PC-9 (cell line): ENCODE measurements around the gene PGBD5. TPM values are rescaled to one million over a fixed set of nuclear protein-coding genes. Genes with fewer than 3 reads are reported as not detected.

Source experiments
- BruUV-seq: library from RNA; stranded (reverse); fragments of 400-500 nt; replicated peaks from 2 replicates; lab custom pipeline; 2021; lab: Mats Ljungman, UMichigan
- CTCF ChIA-PET: fragments of 300-600 bp; sonication (Branson Sonifier 250); formaldehyde crosslinking; loops from one replicate; lab custom pipeline; 2022; ENCODE audit warnings: antibody characterized with exemption; lab: Charles Lee
- POLR2A ChIA-PET: fragments of 300-600 bp; sonication (Branson Sonifier 250); formaldehyde crosslinking; loops from one replicate; lab custom pipeline; 2022; ENCODE audit warnings: antibody characterized with exemption; ENCODE audit not compliant: unreplicated experiment; lab: Charles Lee
- DNase-seq, 2 experiments: peaks; one replicate each; pipeline versions ENCODE4 v3.0.0 to v3.0.0-alpha.2; 2015 to 2022; ENCODE audit warnings: mixed read lengths in 1 of 2
- H2AFZ ChIP-seq: fragments of 200-600 bp; sonication (generic); 2 replicates; pipeline ENCODE4 v1.8.1; 2017; ENCODE audit warnings: antibody characterized with exemption
- H3F3A ChIP-seq: fragments of 200-600 bp; sonication (generic); 2 replicates; pipeline ENCODE4 v1.8.1; 2017; ENCODE audit warnings: antibody characterized with exemption, mild to moderate bottlenecking, low read depth; ENCODE audit not compliant: insufficient read depth
- H3K27ac ChIP-seq: fragments of 200-600 bp; sonication (generic); 2 replicates; pipeline ENCODE4 v1.6.1; 2016; ENCODE audit warnings: mixed run types
- H3K27me3 ChIP-seq: fragments of 200-600 bp; sonication (generic); 2 replicates; pipeline ENCODE4 v1.6.1; 2016; ENCODE audit warnings: low read depth, mixed run types; ENCODE audit not compliant: insufficient read depth
- H3K36me3 ChIP-seq: fragments of 200-600 bp; sonication (generic); 2 replicates; pipeline ENCODE4 v1.6.1; 2016; ENCODE audit warnings: low read depth, mixed run types
- H3K4me1 ChIP-seq: fragments of 200-600 bp; sonication (generic); replicated peaks from 2 replicates; pipeline ENCODE4 v1.6.1; 2016; ENCODE audit warnings: mixed run types; ENCODE audit not compliant: insufficient read depth
- H3K4me2 ChIP-seq: fragments of 200-600 bp; sonication (generic); 2 replicates; pipeline ENCODE4 v1.6.1; 2017; ENCODE audit warnings: mixed run types
- H3K4me3 ChIP-seq: fragments of 200-600 bp; sonication (generic); 2 replicates; pipeline ENCODE4 v1.6.1; 2016; ENCODE audit warnings: mixed run types
- H3K79me2 ChIP-seq: fragments of 200-600 bp; sonication (generic); 2 replicates; pipeline ENCODE4 v1.6.1; 2017; ENCODE audit warnings: low read depth, mixed run types
- H3K9me2 ChIP-seq: fragments of 200-600 bp; sonication (generic); 2 replicates; pipeline ENCODE4 v1.8.1; 2017; ENCODE audit warnings: mild to moderate bottlenecking; ENCODE audit not compliant: insufficient read depth
- H3K9me3 ChIP-seq: fragments of 200-600 bp; sonication (generic); 2 replicates; pipeline ENCODE4 v1.8.1; 2016; ENCODE audit warnings: low read depth; ENCODE audit not compliant: insufficient read depth
- H4K20me1 ChIP-seq: fragments of 200-600 bp; sonication (generic); 2 replicates; pipeline ENCODE4 v1.8.1; 2017; ENCODE audit not compliant: insufficient read depth
- CTCF ChIP-seq: fragments of 200-600 bp; sonication (generic); conservative IDR thresholded peaks from 2 replicates; pipeline ENCODE4 v1.6.1; 2017; ENCODE audit warnings: mixed run types, antibody characterized with exemption, mild to moderate bottlenecking, moderate library complexity
- EZH2 ChIP-seq: fragments of 200-600 bp; sonication (generic); IDR thresholded peaks from 2 replicates; pipeline ENCODE4 v1.8.0; 2017; ENCODE audit warnings: antibody characterized with exemption, low read depth
- intact Hi-C: fragments of 100-400 bp; cut with micrococcal nuclease; formaldehyde crosslinking; loops from one replicate; pipeline ENCODE4 v1.10.0; 2022; ENCODE audit not compliant: unreplicated experiment
- total RNA-seq: library from RNA; stranded (reverse); gene quantifications from 2 replicates; pipeline ENCODE4 v1.2.3, GENCODE V29; 2021

PGBD5 gene
- total RNA-seq, 1 experiment from 2014 or later = not detected

GRCh38 chr1:230339033-230339432, 87.1 kb downstream of the PGBD5 start:
- CTCF ChIA-PET = no interaction called here
- Histone ChIP-seq H3K9me2 (0 out of 2 replicates have a peak, but pooled peaks cover 3% of the 10 kb centered on the region), H3K79me2 (no peaks in the 10 kb centered on the region), H3K4me2 (no peak overlapping the region), H3K36me3 (no peaks in the 10 kb centered on the region), H4K20me1 (no peaks in the 10 kb centered on the region), H3F3A (no peaks in the 10 kb centered on the region), H2AFZ (no peak overlapping the region), H3K27me3 (peaks cover 66% of the 10 kb centered on the region), H3K4me1 (no peaks in the 10 kb centered on the region), H3K4me3 (no peak overlapping the region), H3K9me3 (no peaks in the 10 kb centered on the region), H3K27ac (no peak overlapping the region)
- no TSS peak for BruUV-seq
- TF ChIP-seq EZH2 (no peak), CTCF (no peak)
- intact Hi-C loops = no loop called here
- DNase-seq = no peak
- POLR2A ChIA-PET = no interaction called here

- H3K4me2 ChIP-seq = no peak overlapping the region
- H3F3A ChIP-seq = no peaks in the 10 kb centered on the region
- H3K9me3 ChIP-seq = no peaks in the 10 kb centered on the region
- no peak overlapping the region for H3K4me3 ChIP-seq
- ChIA-PET POLR2A (no interaction called here), CTCF (no interaction called here)
- no peak for DNase-seq
- H3K79me2 ChIP-seq = no peaks in the 10 kb centered on the region
- H3K27ac ChIP-seq = no peak overlapping the region
- H3K36me3 ChIP-seq = no peaks in the 10 kb centered on the region
- no peak overlapping the region for H2AFZ ChIP-seq
- no TSS peak for BruUV-seq
- no peaks in the 10 kb centered on the region for H3K4me1 ChIP-seq
- intact Hi-C loops = no loop called here
- H3K27me3 ChIP-seq = peaks cover 63% of the 10 kb centered on the region
- H3K9me2 ChIP-seq = 0 out of 2 replicates have a peak, but pooled peaks cover 3% of the 10 kb centered on the region
- TF ChIP-seq CTCF = no peak
- TF ChIP-seq EZH2 = no peak
- H4K20me1 ChIP-seq = no peaks in the 10 kb centered on the region
These were observed 88.9 kb downstream of the PGBD5 start for GRCh38 chr1:230337266-230337665.

- no peak for TF ChIP-seq EZH2
- no peak for TF ChIP-seq CTCF
- Histone ChIP-seq H3K4me2 (no peak overlapping the region), H3K9me2 (0 out of 2 replicates have a peak, but pooled peaks cover 3% of the 10 kb centered on the region), H3K79me2 (no peaks in the 10 kb centered on the region), H3K9me3 (no peaks in the 10 kb centered on the region), H4K20me1 (no peaks in the 10 kb centered on the region), H3K36me3 (no peaks in the 10 kb centered on the region), H3K4me3 (no peak overlapping the region), H2AFZ (no peak overlapping the region), H3K4me1 (no peaks in the 10 kb centered on the region), H3K27me3 (peaks cover 53% of the 10 kb centered on the region), H3K27ac (no peak overlapping the region), H3F3A (no peaks in the 10 kb centered on the region)
- POLR2A ChIA-PET = no interaction called here
- no peak for DNase-seq
- CTCF ChIA-PET = no interaction called here
- no TSS peak for BruUV-seq
- intact Hi-C loops = no loop called here
These were observed 90.1 kb downstream of the PGBD5 start for GRCh38 chr1:230335861-230336522.
